HUES48 (cell line): ENCODE measurements around the gene SCGB1C1.
"Not testable (repeated sequence)": the region's sequence is repeated elsewhere in the genome, so short reads cannot be mapped to it uniquely, and the experiment has no call there.

Source experiments
- H3K27ac ChIP-seq: one replicate; pipeline ENCODE4 v1.7.0; 2013; ENCODE audit warnings: low read depth, low read length, inconsistent platforms
- H3K27me3 ChIP-seq: 2 replicates; pipeline ENCODE4 v1.6.1; 2013; ENCODE audit warnings: mild to moderate bottlenecking, low read length; ENCODE audit not compliant: control insufficient read depth, insufficient read depth
- H3K36me3 ChIP-seq: 2 replicates; pipeline ENCODE4 v1.6.1; 2013; ENCODE audit warnings: low read length; ENCODE audit not compliant: control insufficient read depth, insufficient read depth
- H3K4me1 ChIP-seq: 2 replicates; pipeline ENCODE4 v1.6.1; 2013; ENCODE audit warnings: mild to moderate bottlenecking, low read length; ENCODE audit not compliant: control insufficient read depth, insufficient read depth
- H3K4me3 ChIP-seq: 2 replicates; pipeline ENCODE4 v1.5.1; 2013; ENCODE audit warnings: mild to moderate bottlenecking, low read depth, low read length
- H3K9ac ChIP-seq: 2 replicates; pipeline ENCODE4 v1.6.1; 2013; ENCODE audit warnings: mild to moderate bottlenecking, low read depth, low read length, moderate library complexity
- H3K9me3 ChIP-seq: 2 replicates; pipeline ENCODE4 v1.6.1; 2013; ENCODE audit warnings: low read length; ENCODE audit not compliant: control insufficient read depth, insufficient read depth

Gene SCGB1C1

GRCh38 chr11:236774-237767 is 44.2 kb downstream of the SCGB1C1 start, which contains the start of gene PSMD13:
Gene PSMD13, plus strand, starts transcription at chr11:236976. Its CDS starts 74 bp downstream, at chr11:237050.
- Histone ChIP-seq H3K36me3 (peaks cover 29% of the 10 kb centered on the region), H3K4me3 (peak within 1 kb of the TSS; percentile 96), H3K9me3 (no peaks in the 10 kb centered on the region), H3K27me3 (no peaks in the 10 kb centered on the region), H3K4me1 (peaks cover 8% of the 10 kb centered on the region), H3K9ac (peak within 1 kb of the TSS; percentile 83), H3K27ac (peak within 1 kb of the TSS; percentile 97)

GRCh38 chr11:238346-238745 is 45.5 kb downstream of the SCGB1C1 start:
- not testable (repeated sequence) for H3K4me1 ChIP-seq, H3K27ac ChIP-seq, H3K9ac ChIP-seq, H3K9me3 ChIP-seq, H3K27me3 ChIP-seq
- peak overlapping the region; percentile 96; the same call in 1 of the 2 replicates for H3K4me3 ChIP-seq
- H3K36me3 ChIP-seq, result peaks cover 40% of the 10 kb centered on the region

- H3K36me3 ChIP-seq, result peaks cover 59% of the 10 kb centered on the region
- H3K4me3 ChIP-seq, result no peak overlapping the region
- H3K9ac ChIP-seq, result no peak overlapping the region
- H3K9me3 ChIP-seq, result no peaks in the 10 kb centered on the region
- H3K27ac ChIP-seq, result no peak overlapping the region
- H3K27me3 ChIP-seq, result no peaks in the 10 kb centered on the region
- H3K4me1 ChIP-seq, result peaks cover 8% of the 10 kb centered on the region
Measured at GRCh38 chr11:240315-240714, 47.4 kb downstream of the SCGB1C1 start.

- no peak overlapping the region for H3K27ac ChIP-seq
- H3K9me3 ChIP-seq, result no peaks in the 10 kb centered on the region
- H3K4me1 ChIP-seq, result peaks cover 8% of the 10 kb centered on the region
- H3K4me3 ChIP-seq, result no peak overlapping the region
- H3K27me3 ChIP-seq, result no peaks in the 10 kb centered on the region
- H3K9ac ChIP-seq, result no peak overlapping the region
- H3K36me3 ChIP-seq, result peaks cover 71% of the 10 kb centered on the region
Measured at GRCh38 chr11:241634-242033, 48.8 kb downstream of the SCGB1C1 start.
